DOHH2 (cell line): ENCODE results near the gene FAM210A.

Source experiments
- H3F3A ChIP-seq: fragments of 200-600 bp; sonication (generic), shearing (Covaris generic); 2 replicates; pipeline ENCODE4 v1.6.0; 2016; ENCODE audit warnings: antibody characterized with exemption, mild to moderate bottlenecking; ENCODE audit not compliant: control insufficient read depth, insufficient read depth
- H3K27ac ChIP-seq: fragments of 200-600 bp; sonication (generic); 2 replicates; pipeline ENCODE4 v1.5.1; 2014; ENCODE audit warnings: low read depth, mild to moderate bottlenecking, low read length, moderate library complexity
- H3K27me3 ChIP-seq: fragments of 200-600 bp; sonication (generic); 2 replicates; pipeline ENCODE4 v1.6.1; 2014; ENCODE audit warnings: mild to moderate bottlenecking, low read length, mixed read lengths; ENCODE audit not compliant: control insufficient read depth
- H3K36me3 ChIP-seq: fragments of 200-600 bp; sonication (generic); 2 replicates; pipeline ENCODE4 v1.6.1; 2014; ENCODE audit warnings: mild to moderate bottlenecking, low read length, moderate library complexity, mixed read lengths; ENCODE audit not compliant: control insufficient read depth
- H3K4me1 ChIP-seq: fragments of 200-600 bp; sonication (generic); 2 replicates; pipeline ENCODE4 v1.6.1; 2014; ENCODE audit warnings: mild to moderate bottlenecking, low read length, mixed read lengths; ENCODE audit not compliant: control insufficient read depth
- H3K4me2 ChIP-seq: fragments of 200-600 bp; sonication (generic); 2 replicates; pipeline ENCODE4 v1.6.0; 2014; ENCODE audit warnings: mild to moderate bottlenecking, low read length, moderate library complexity
- H3K4me3 ChIP-seq: fragments of 200-600 bp; sonication (generic); 2 replicates; pipeline ENCODE4 v1.5.1; 2014; ENCODE audit warnings: mild to moderate bottlenecking, low read length, mixed read lengths
- H3K79me2 ChIP-seq: fragments of 200-600 bp; sonication (generic); 2 replicates; pipeline ENCODE4 v1.6.1; 2014; ENCODE audit warnings: mild to moderate bottlenecking, low read length, mixed read lengths; ENCODE audit not compliant: control insufficient read depth
- H3K9me2 ChIP-seq: fragments of 200-600 bp; sonication (generic); replicated peaks from 2 replicates; pipeline ENCODE4 v1.6.1; 2014; ENCODE audit warnings: mild to moderate bottlenecking, low read length, mixed read lengths; ENCODE audit not compliant: control insufficient read depth
- H3K9me3 ChIP-seq: fragments of 200-600 bp; sonication (generic); 2 replicates; pipeline ENCODE4 v1.6.1; 2014; ENCODE audit warnings: antibody characterized with exemption, low read length, mixed read lengths; ENCODE audit not compliant: control insufficient read depth, insufficient read depth
- H4K20me1 ChIP-seq: fragments of 200-600 bp; sonication (generic); 2 replicates; pipeline ENCODE4 v1.6.0; 2014; ENCODE audit warnings: low read depth, mild to moderate bottlenecking, antibody characterized with exemption, low read length, moderate library complexity; ENCODE audit not compliant: control insufficient read depth, insufficient read depth
- CTCF ChIP-seq: fragments of 200-600 bp; sonication (generic); IDR thresholded peaks from one replicate; pipeline ENCODE4 v1.5.1; 2014; ENCODE audit warnings: antibody characterized with exemption, mild to moderate bottlenecking, low read depth, low read length; ENCODE audit not compliant: poor library complexity, severe bottlenecking
- EZH2phosphoT487 ChIP-seq: fragments of 200-600 bp; sonication (generic); IDR thresholded peaks from 2 replicates; pipeline ENCODE4 v1.6.1; 2017; ENCODE audit warnings: borderline replicate concordance, mild to moderate bottlenecking, antibody characterized with exemption, low read length, moderate library complexity, mixed read lengths

The FAM210A gene

GRCh38 chr18:13621446-13621849, 104.9 kb downstream of the FAM210A start:
- peaks cover 38% of the 10 kb centered on the region for H3K79me2 ChIP-seq
- H3K9me3 ChIP-seq = no peaks in the 10 kb centered on the region
- H3K27ac ChIP-seq = no peak overlapping the region
- H3K4me1 ChIP-seq = peaks cover 15% of the 10 kb centered on the region
- peaks cover 22% of the 10 kb centered on the region for H3K36me3 ChIP-seq
- TF ChIP-seq EZH2phosphoT487 (no peak), CTCF (no peak)
- no peaks in the 10 kb centered on the region for H3K27me3 ChIP-seq
- H3K4me2 ChIP-seq = no peak overlapping the region
- H4K20me1 ChIP-seq = no peaks in the 10 kb centered on the region
- no peaks in the 10 kb centered on the region for H3K9me2 ChIP-seq
- H3K4me3 ChIP-seq = no peak overlapping the region
- H3F3A ChIP-seq = peaks cover 3% of the 10 kb centered on the region; the same call in 1 of the 2 replicates

- H3K4me2 ChIP-seq = no peak overlapping the region
- no peak overlapping the region for H3K4me3 ChIP-seq
- H3K9me2 ChIP-seq = no peaks in the 10 kb centered on the region
- TF ChIP-seq EZH2phosphoT487 (no peak), CTCF (no peak)
- no peak overlapping the region for H3K27ac ChIP-seq
- H3K79me2 ChIP-seq = peaks cover 40% of the 10 kb centered on the region
- H4K20me1 ChIP-seq = no peaks in the 10 kb centered on the region
- H3K36me3 ChIP-seq = peaks cover 27% of the 10 kb centered on the region
- H3F3A ChIP-seq = peaks cover 3% of the 10 kb centered on the region; the same call in 1 of the 2 replicates
- H3K4me1 ChIP-seq = peaks cover 20% of the 10 kb centered on the region
- H3K27me3 ChIP-seq = no peaks in the 10 kb centered on the region
- no peaks in the 10 kb centered on the region for H3K9me3 ChIP-seq
Measured at GRCh38 chr18:13620818-13621445, 105.4 kb downstream of the FAM210A start.

- Histone ChIP-seq H4K20me1 (no peaks in the 10 kb centered on the region), H3K27me3 (no peaks in the 10 kb centered on the region), H3K9me3 (no peaks in the 10 kb centered on the region), H3K79me2 (peaks cover 46% of the 10 kb centered on the region), H3K36me3 (peaks cover 34% of the 10 kb centered on the region), H3K9me2 (no peaks in the 10 kb centered on the region), H3K4me2 (no peak overlapping the region), H3K4me3 (no peak overlapping the region), H3F3A (peaks cover 3% of the 10 kb centered on the region; the same call in 1 of the 2 replicates), H3K27ac (no peak overlapping the region), H3K4me1 (peaks cover 27% of the 10 kb centered on the region)
- TF ChIP-seq CTCF = no peak
- TF ChIP-seq EZH2phosphoT487 = no peak
Measured at GRCh38 chr18:13620206-13620672, 106.1 kb downstream of the FAM210A start.
